Suprapubic skin (tissue), 4 donors: ENCODE data around the gene ADGRG1. TPM values are rescaled to one million over a fixed set of nuclear protein-coding genes. Genes with fewer than 3 reads are reported as not detected.

Experiments
- DNase-seq, 2 donors: peaks; one replicate each; pipeline ENCODE4 v3.0.0-alpha.2; 2019; ENCODE audit warnings: low spot score in 2 of 2
- H3K27ac ChIP-seq: fragments of 200-600 bp; sonication (generic); one replicate; pipeline ENCODE4 v1.5.1; 2019
- H3K27me3 ChIP-seq: fragments of 200-600 bp; sonication (generic); one replicate; pipeline ENCODE4 v1.5.1; 2019
- H3K36me3 ChIP-seq: fragments of 200-600 bp; sonication (generic); one replicate; pipeline ENCODE4 v1.5.1; 2019
- H3K4me1 ChIP-seq: fragments of 200-600 bp; sonication (generic); one replicate; pipeline ENCODE4 v1.5.1; 2019
- H3K4me3 ChIP-seq: fragments of 200-600 bp; sonication (generic); one replicate; pipeline ENCODE4 v1.5.1; 2019; ENCODE audit warnings: mild to moderate bottlenecking
- H3K9me3 ChIP-seq: fragments of 200-600 bp; sonication (generic); one replicate; pipeline ENCODE4 v1.5.1; 2019
- EP300 ChIP-seq: sonication (generic); formaldehyde crosslinking; IDR thresholded peaks from one replicate; pipeline ENCODE4 v1.6.1; 2017; ENCODE audit warnings: antibody characterized with exemption
- POLR2A ChIP-seq, 2 donors: fragments of 450-650 bp; IDR thresholded peaks; one replicate each; pipeline ENCODE4 v1.6.1; 2017; ENCODE audit warnings: antibody characterized with exemption in 2 of 2, mild to moderate bottlenecking in 2 of 2, moderate library complexity in 2 of 2
- POLR2AphosphoS5 ChIP-seq, 3 donors: sonication (generic); formaldehyde crosslinking; IDR thresholded peaks; one replicate each; pipeline ENCODE4 v1.6.1; 2017; ENCODE audit warnings: antibody characterized with exemption in 3 of 3
- WGBS: methylation state at CpG from one replicate; pipeline ENCODE4 v1.1.5; 2018; 5-methylcytosine and 5-hydroxymethylcytosine counted together
- total RNA-seq, 4 donors: library from RNA; depleted of rRNA; stranded (reverse); fragments of >200 nt; gene quantifications; one replicate each; pipeline ENCODE4 v1.1.0, GENCODE V29; 2016
- TF ChIP-seq, protein P1 (sequence below), 2 donors: fragments of 200-600 bp in 1 of 2; fragments of 450-650 bp in 1 of 2; sonication (generic) in 1 of 2; IDR thresholded peaks; one replicate each; pipeline ENCODE4 v1.5.1; 2016 to 2019; ENCODE audit warnings: antibody characterized with exemption in 2 of 2, mild to moderate bottlenecking in 1 of 2, moderate library complexity in 1 of 2

ADGRG1 gene
- total RNA-seq, 4 donors from 2014 or later, result 107 to 202 (median 139) TPM

GRCh38 chr16:57638381-57638780, 10.0 kb downstream of the ADGRG1 start:
- TF ChIP-seq POLR2AphosphoS5 (IDR thresholded peaks at IDR 0.05), result no peak
- TF ChIP-seq, protein P1, sequence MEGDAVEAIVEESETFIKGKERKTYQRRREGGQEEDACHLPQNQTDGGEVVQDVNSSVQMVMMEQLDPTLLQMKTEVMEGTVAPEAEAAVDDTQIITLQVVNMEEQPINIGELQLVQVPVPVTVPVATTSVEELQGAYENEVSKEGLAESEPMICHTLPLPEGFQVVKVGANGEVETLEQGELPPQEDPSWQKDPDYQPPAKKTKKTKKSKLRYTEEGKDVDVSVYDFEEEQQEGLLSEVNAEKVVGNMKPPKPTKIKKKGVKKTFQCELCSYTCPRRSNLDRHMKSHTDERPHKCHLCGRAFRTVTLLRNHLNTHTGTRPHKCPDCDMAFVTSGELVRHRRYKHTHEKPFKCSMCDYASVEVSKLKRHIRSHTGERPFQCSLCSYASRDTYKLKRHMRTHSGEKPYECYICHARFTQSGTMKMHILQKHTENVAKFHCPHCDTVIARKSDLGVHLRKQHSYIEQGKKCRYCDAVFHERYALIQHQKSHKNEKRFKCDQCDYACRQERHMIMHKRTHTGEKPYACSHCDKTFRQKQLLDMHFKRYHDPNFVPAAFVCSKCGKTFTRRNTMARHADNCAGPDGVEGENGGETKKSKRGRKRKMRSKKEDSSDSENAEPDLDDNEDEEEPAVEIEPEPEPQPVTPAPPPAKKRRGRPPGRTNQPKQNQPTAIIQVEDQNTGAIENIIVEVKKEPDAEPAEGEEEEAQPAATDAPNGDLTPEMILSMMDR (IDR thresholded peaks at IDR 0.05), result no peak
- TF ChIP-seq POLR2A (IDR thresholded peaks at IDR 0.05), result no peak
- TF ChIP-seq EP300, result no peak
- Histone ChIP-seq H3K36me3 (no peaks in the 10 kb centered on the region), H3K4me1 (peaks cover 80% of the 10 kb centered on the region), H3K9me3 (no peaks in the 10 kb centered on the region), H3K4me3 (no peak overlapping the region), H3K27ac (peak overlapping the region; percentile 57), H3K27me3 (no peaks in the 10 kb centered on the region)
- DNase-seq, result no peak
- WGBS, result 59% methylated on average over 2 of the region's 2 CpGs

GRCh38 chr16:57639172-57639887, 10.9 kb downstream of the ADGRG1 start:
- no peak overlapping the region for H3K4me3 ChIP-seq
- no peaks in the 10 kb centered on the region for H3K36me3 ChIP-seq
- peaks cover 80% of the 10 kb centered on the region for H3K4me1 ChIP-seq
- no peaks in the 10 kb centered on the region for H3K9me3 ChIP-seq
- DNase-seq, result no peak
- no peak for TF ChIP-seq POLR2A (IDR thresholded peaks at IDR 0.05)
- no peak for TF ChIP-seq EP300
- TF ChIP-seq, protein P1 (IDR thresholded peaks at IDR 0.05), result no peak
- TF ChIP-seq POLR2AphosphoS5 (IDR thresholded peaks at IDR 0.05), result no peak
- H3K27ac ChIP-seq, result peak overlapping the region; percentile 10
- no peaks in the 10 kb centered on the region for H3K27me3 ChIP-seq
- 48% methylated on average over 12 of the region's 23 CpGs for WGBS

- TF ChIP-seq EP300, result no peak
- no peak for TF ChIP-seq POLR2A (IDR thresholded peaks at IDR 0.05)
- no peak for TF ChIP-seq POLR2AphosphoS5 (IDR thresholded peaks at IDR 0.05)
- TF ChIP-seq, protein P1 (IDR thresholded peaks at IDR 0.05), result no peak
- no peak overlapping the region for H3K27ac ChIP-seq
Measured at GRCh38 chr16:57640185-57640584, 11.8 kb downstream of the ADGRG1 start.

DNA sequence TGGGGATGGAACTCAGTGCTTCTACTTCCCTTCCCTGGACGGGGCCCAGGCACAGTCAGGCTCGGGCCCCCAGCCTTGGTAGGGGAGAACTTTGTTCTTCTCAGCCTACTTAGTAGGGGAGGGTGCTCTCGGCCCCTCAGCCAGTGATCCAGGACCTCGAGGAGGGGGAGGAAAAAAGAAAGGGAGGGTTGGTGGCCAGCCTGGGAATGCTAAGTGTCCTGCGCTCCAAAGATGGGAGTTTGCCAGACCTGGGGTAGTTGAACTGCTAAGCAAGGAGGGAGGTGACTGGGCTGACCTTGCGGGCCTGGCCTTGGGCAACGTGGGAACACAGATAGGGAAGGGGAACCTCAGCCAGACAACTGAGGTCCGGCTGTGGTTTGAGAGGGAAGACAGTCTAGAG, 12.2 kb downstream of the ADGRG1 start:
- Histone ChIP-seq H3K4me3 (no peak overlapping the region), H3K27ac (no peak overlapping the region), H3K9me3 (no peaks in the 10 kb centered on the region), H3K36me3 (no peaks in the 10 kb centered on the region), H3K4me1 (peaks cover 80% of the 10 kb centered on the region), H3K27me3 (no peaks in the 10 kb centered on the region)
- DNase-seq, result no peak
- TF ChIP-seq, protein P1 (IDR thresholded peaks at IDR 0.05), result no peak
- TF ChIP-seq EP300, result no peak
- TF ChIP-seq POLR2A (IDR thresholded peaks at IDR 0.05), result no peak
- no peak for TF ChIP-seq POLR2AphosphoS5 (IDR thresholded peaks at IDR 0.05)
- 66% methylated on average over 8 of the region's 8 CpGs for WGBS

More at GRCh38 chr16:57640185-57640584, 11.8 kb downstream of the ADGRG1 start:
- Histone ChIP-seq H3K36me3 (no peaks in the 10 kb centered on the region), H3K9me3 (no peaks in the 10 kb centered on the region), H3K27me3 (no peaks in the 10 kb centered on the region), H3K4me3 (no peak overlapping the region), H3K4me1 (peaks cover 80% of the 10 kb centered on the region)
- DNase-seq, result no peak
- 86% methylated on average over 8 of the region's 9 CpGs for WGBS

- no peaks in the 10 kb centered on the region for H3K27me3 ChIP-seq
- 53% methylated on average over 11 of the region's 11 CpGs for WGBS
- no peak for DNase-seq
- TF ChIP-seq POLR2A (IDR thresholded peaks at IDR 0.05), result no peak
- peaks cover 80% of the 10 kb centered on the region for H3K4me1 ChIP-seq
- H3K4me3 ChIP-seq, result no peak overlapping the region
- H3K36me3 ChIP-seq, result no peaks in the 10 kb centered on the region
- H3K9me3 ChIP-seq, result no peaks in the 10 kb centered on the region
- H3K27ac ChIP-seq, result peak overlapping the region; percentile 31
Measured at GRCh38 chr16:57642160-57643135, 14.0 kb downstream of the ADGRG1 start.
